Ovary (tissue), 3 donors: ENCODE results near the gene CLCN6.

Source experiments
- CTCF ChIP-seq, 3 donors: fragments of 450-650 bp in 2 of 3; fragments of 200-600 bp in 1 of 3; IDR thresholded peaks; one replicate each; pipeline versions ENCODE4 v1.5.1 to v1.8.0; 2016 to 2022; ENCODE audit warnings: antibody characterized with exemption in 3 of 3, mild to moderate bottlenecking in 1 of 3
- POLR2A ChIP-seq: fragments of 450-650 bp; IDR thresholded peaks from one replicate; pipeline ENCODE4 v1.6.1; 2017; ENCODE audit warnings: antibody characterized with exemption, mild to moderate bottlenecking, moderate library complexity
- donor health status: DM: no; HTN: no; CAD: no.

GRCh38 chr1:11888206-11888876, 82.3 kb downstream of the CLCN6 start:
- TF ChIP-seq CTCF (IDR thresholded peaks at IDR 0.05) (no peak), POLR2A (no peak)
